Measurements from ENCODE around the gene SYNGR4. TPM values are rescaled to one million over a fixed set of nuclear protein-coding genes. Genes with fewer than 3 reads are reported as not detected.
"Not testable (repeated sequence)": the region's sequence is repeated elsewhere in the genome, so short reads cannot be mapped to it uniquely, and the experiment has no call there.

SYNGR4 gene
- total RNA-seq, 1 experiment from 2014 or later: not detected

- TF ChIP-seq MYBL2 (CRISPR knock-in tag; IDR thresholded peaks at IDR 0.05) (no peak), ZNF396 (CRISPR knock-in tag; IDR thresholded peaks at IDR 0.05; ENCODE audit: borderline replicate concordance) (no peak), JUN (CRISPR knock-in tag; IDR thresholded peaks at IDR 0.05) (no peak), ESRRA (CRISPR knock-in tag; IDR thresholded peaks at IDR 0.05; ENCODE audit: borderline replicate concordance) (no peak), HMGA2 (CRISPR knock-in tag; IDR thresholded peaks at IDR 0.05) (no peak), ARID4B (CRISPR knock-in tag; IDR thresholded peaks at IDR 0.05; ENCODE audit: borderline replicate concordance) (no peak), ATF3 (CRISPR knock-in tag; conservative IDR thresholded peaks at IDR 0.05) (no peak)
These were observed 4.8 kb downstream of the SYNGR4 start (continued) for GRCh38 chr19:48368936-48369335.

- no peak overlapping the region for H3K27ac Mint-ChIP-seq
- ATAC-seq: no peak
- POLR2A ChIA-PET: interaction anchor here (0.6 kb wide), 1 partner anchor 14 kb away, joined by 4 read pairs; no protein-coding TSS in a partner anchor
- no peak overlapping the region for H3K4me3 Mint-ChIP-seq
- no peak for TF ChIP-seq USF1 (CRISPR knock-in tag; IDR thresholded peaks at IDR 0.05)
- TF ChIP-seq SP1 (CRISPR knock-in tag; conservative IDR thresholded peaks at IDR 0.05): no peak
- no peak for TF ChIP-seq TEAD1 (CRISPR knock-in tag; IDR thresholded peaks at IDR 0.05)
- TF ChIP-seq ATF6 (CRISPR knock-in tag; IDR thresholded peaks at IDR 0.05): no peak
- TF ChIP-seq E2F4 (CRISPR knock-in tag; IDR thresholded peaks at IDR 0.05; ENCODE audit: borderline replicate concordance, low read depth): no peak
- DNase-seq (ENCODE audit: low spot score): no peak
- H3K4me1 Mint-ChIP-seq: 0 out of 2 replicates have a peak, but pooled peaks cover 4% of the 10 kb centered on the region
- H3K27me3 Mint-ChIP-seq (ENCODE audit: low read depth): peaks cover 25% of the 10 kb centered on the region
- CTCF ChIA-PET: interaction anchor here (2.1 to 3.5 kb wide), 2 partner anchors 20 to 119 kb away, joined by 6 to 28 read pairs; partner anchors contain the start of gene KDELR1
- no peaks in the 10 kb centered on the region for H3K9me3 Mint-ChIP-seq
- no peaks in the 10 kb centered on the region for H3K36me3 Mint-ChIP-seq
These were observed 6.8 kb downstream of the SYNGR4 start for GRCh38 chr19:48370955-48371354.

GRCh38 chr19:48371367-48371766 is 7.2 kb downstream of the SYNGR4 start:
- TF ChIP-seq IRF1 (CRISPR knock-in tag; IDR thresholded peaks at IDR 0.05): no peak
- TF ChIP-seq MXD4 (CRISPR knock-in tag; IDR thresholded peaks at IDR 0.05; ENCODE audit: borderline replicate concordance): no peak
- no peak for TF ChIP-seq SP1 (CRISPR knock-in tag; conservative IDR thresholded peaks at IDR 0.05)
- no peak for TF ChIP-seq ZSCAN18 (CRISPR knock-in tag; IDR thresholded peaks at IDR 0.05)
- TF ChIP-seq GABPB1 (CRISPR knock-in tag; IDR thresholded peaks at IDR 0.05): no peak
- no peak for TF ChIP-seq ESRRA (CRISPR knock-in tag; IDR thresholded peaks at IDR 0.05; ENCODE audit: borderline replicate concordance)
- no peak for TF ChIP-seq GTF2I (CRISPR knock-in tag; conservative IDR thresholded peaks at IDR 0.05)
- no peak for TF ChIP-seq ZNF121 (CRISPR knock-in tag; IDR thresholded peaks at IDR 0.05)
- Mint-ChIP-seq H3K36me3 (no peaks in the 10 kb centered on the region), H3K27me3 (ENCODE audit: low read depth) (peaks cover 25% of the 10 kb centered on the region), H3K4me3 (no peak overlapping the region), H3K27ac (no peak overlapping the region), H3K4me1 (0 out of 2 replicates have a peak, but pooled peaks cover 4% of the 10 kb centered on the region), H3K9me3 (no peaks in the 10 kb centered on the region)
- POLR2A ChIA-PET: interaction anchor here (0.7 kb wide), 1 partner anchor 333 kb away, joined by 3 read pairs; no protein-coding TSS in a partner anchor
- ATAC-seq (no peak), DNase-seq (ENCODE audit: low spot score) (no peak)
- CTCF ChIA-PET: interaction anchor here (2.1 to 3.5 kb wide), 2 partner anchors 20 to 118 kb away, joined by 6 to 28 read pairs; partner anchors contain the start of gene KDELR1

- H3K27ac Mint-ChIP-seq; H3K36me3 Mint-ChIP-seq; H3K9me3 Mint-ChIP-seq; ATAC-seq; H3K4me1 Mint-ChIP-seq; H3K4me3 Mint-ChIP-seq; DNase-seq (ENCODE audit: low spot score): not testable (repeated sequence)
- peaks cover 25% of the 10 kb centered on the region for H3K27me3 Mint-ChIP-seq (ENCODE audit: low read depth)
- POLR2A ChIA-PET: interaction anchor here (0.7 kb wide), 1 partner anchor 332 kb away, joined by 3 read pairs; no protein-coding TSS in a partner anchor
- CTCF ChIA-PET: interaction anchor here (0.6 to 3.5 kb wide), 4 partner anchors 19 to 118 kb away, joined by 3 to 28 read pairs (median 4); partner anchors contain the start of gene KDELR1
These were observed 7.6 kb downstream of the SYNGR4 start for GRCh38 chr19:48371771-48372170.

All from WTC11 (cell line).